Activated CD8-positive, alpha-beta T cell treated with anti-CD3 and anti-CD28 coated beads, Interleukin-2, amount 10 ng/mL, durations not matched to agents 7 days and 5 days (primary cell): Measurements from ENCODE around the gene ADGRL2. TPM values are rescaled to one million over a fixed set of nuclear protein-coding genes. Genes with fewer than 3 reads are reported as not detected.
A peak's percentile ranks its signal among the peaks of the same experiment; 100 is the strongest.

Experiments used
- ATAC-seq: fragments of 150-1000 bp; cut with Tn5 transposase; one replicate; pipeline ENCODE4 v1.10.0; 2021; ENCODE audit warnings: moderate library complexity
- CTCF ChIA-PET: fragments of 350-600 bp; sonication (Branson Sonifier 250); formaldehyde crosslinking; loops from one replicate; lab custom pipeline; 2021; ENCODE audit warnings: antibody characterized with exemption; lab: Charles Lee
- POLR2A ChIA-PET: fragments of 350-600 bp; sonication (Branson Sonifier 250); formaldehyde crosslinking; loops from one replicate; lab custom pipeline; 2021; ENCODE audit warnings: antibody characterized with exemption; lab: Charles Lee
- DNase-seq: peaks from one replicate; pipeline ENCODE4 v3.0.0-alpha.2; 2020
- H3K27ac Mint-ChIP-seq: one replicate; pipeline ENCODE4 v1.8.0; 2021; ENCODE audit warnings: mild to moderate bottlenecking, mixed read lengths
- H3K27me3 Mint-ChIP-seq: one replicate; pipeline ENCODE4 v1.8.0; 2021; ENCODE audit warnings: low read depth, mixed read lengths
- H3K36me3 Mint-ChIP-seq: one replicate; pipeline ENCODE4 v1.8.0; 2021; ENCODE audit warnings: low read depth, mixed read lengths
- H3K4me1 Mint-ChIP-seq: one replicate; pipeline ENCODE4 v1.8.0; 2021; ENCODE audit warnings: low read depth, mixed read lengths
- H3K4me3 Mint-ChIP-seq: one replicate; pipeline ENCODE4 v1.8.0; 2021; ENCODE audit warnings: mild to moderate bottlenecking, mixed read lengths
- H3K9me3 Mint-ChIP-seq: one replicate; pipeline ENCODE4 v1.8.0; 2022; ENCODE audit warnings: mixed read lengths; ENCODE audit not compliant: insufficient read depth
- total RNA-seq, 2 experiments: library from RNA; stranded (reverse); gene quantifications; one replicate each; pipeline ENCODE4 v1.2.3, GENCODE V29; 2021

Gene ADGRL2
- total RNA-seq, 2 experiments from 2014 or later, result not detected

- H3K4me1 Mint-ChIP-seq, result peaks cover 1% of the 10 kb centered on the region
- H3K27ac Mint-ChIP-seq, result no peak overlapping the region
- ATAC-seq (no peak), DNase-seq (no peak)
- no peaks in the 10 kb centered on the region for H3K27me3 Mint-ChIP-seq
- H3K36me3 Mint-ChIP-seq, result no peaks in the 10 kb centered on the region
- no peak overlapping the region for H3K4me3 Mint-ChIP-seq
- CTCF ChIA-PET, result no interaction called here
- H3K9me3 Mint-ChIP-seq, result no peaks in the 10 kb centered on the region
- POLR2A ChIA-PET, result no interaction called here
These were observed 128.4 kb downstream of the ADGRL2 start for GRCh38 chr1:81929106-81929505.

GRCh38 chr1:81936853-81937252, 136.1 kb downstream of the ADGRL2 start:
- no peaks in the 10 kb centered on the region for H3K9me3 Mint-ChIP-seq
- POLR2A ChIA-PET, result no interaction called here
- ATAC-seq, result no peak
- H3K4me1 Mint-ChIP-seq, result no peaks in the 10 kb centered on the region
- H3K27ac Mint-ChIP-seq, result no peak overlapping the region
- H3K4me3 Mint-ChIP-seq, result no peak overlapping the region
- no peaks in the 10 kb centered on the region for H3K36me3 Mint-ChIP-seq
- DNase-seq, result no peak
- H3K27me3 Mint-ChIP-seq, result no peaks in the 10 kb centered on the region
- CTCF ChIA-PET, result no interaction called here

GRCh38 chr1:81937791-81938450, 137.2 kb downstream of the ADGRL2 start:
- POLR2A ChIA-PET, result no interaction called here
- no peaks in the 10 kb centered on the region for H3K4me1 Mint-ChIP-seq

GRCh38 chr1:81948495-81948894, 147.8 kb downstream of the ADGRL2 start:
- CTCF ChIA-PET, result no interaction called here
- H3K4me3 Mint-ChIP-seq, result no peak overlapping the region

More at GRCh38 chr1:81937791-81938450, 137.2 kb downstream of the ADGRL2 start:
- H3K27ac Mint-ChIP-seq, result no peak overlapping the region
- H3K36me3 Mint-ChIP-seq, result no peaks in the 10 kb centered on the region
- ATAC-seq, result no peak
- CTCF ChIA-PET, result no interaction called here
- no peaks in the 10 kb centered on the region for H3K9me3 Mint-ChIP-seq
- no peak overlapping the region for H3K4me3 Mint-ChIP-seq
- no peaks in the 10 kb centered on the region for H3K27me3 Mint-ChIP-seq
- DNase-seq, result no peak

GRCh38 chr1:81949421-81949820, 148.7 kb downstream of the ADGRL2 start:
- no peak overlapping the region for H3K27ac Mint-ChIP-seq
- DNase-seq, result no peak
- no peaks in the 10 kb centered on the region for H3K27me3 Mint-ChIP-seq
- no peak for ATAC-seq
- H3K4me1 Mint-ChIP-seq, result peaks cover 10% of the 10 kb centered on the region
- H3K36me3 Mint-ChIP-seq, result no peaks in the 10 kb centered on the region
- ChIA-PET CTCF (no interaction called here), POLR2A (no interaction called here)
- no peaks in the 10 kb centered on the region for H3K9me3 Mint-ChIP-seq
- no peak overlapping the region for H3K4me3 Mint-ChIP-seq

More at GRCh38 chr1:81948495-81948894, 147.8 kb downstream of the ADGRL2 start:
- DNase-seq (no peak), ATAC-seq (no peak)
- H3K36me3 Mint-ChIP-seq, result no peaks in the 10 kb centered on the region
- H3K9me3 Mint-ChIP-seq, result no peaks in the 10 kb centered on the region
- H3K27ac Mint-ChIP-seq, result no peak overlapping the region
- H3K27me3 Mint-ChIP-seq, result no peaks in the 10 kb centered on the region
- POLR2A ChIA-PET, result no interaction called here
- H3K4me1 Mint-ChIP-seq, result peaks cover 10% of the 10 kb centered on the region

GRCh38 chr1:81950037-81950436, 149.3 kb downstream of the ADGRL2 start:
- H3K9me3 Mint-ChIP-seq, result no peaks in the 10 kb centered on the region
- H3K4me1 Mint-ChIP-seq, result peaks cover 10% of the 10 kb centered on the region
- ChIA-PET CTCF (no interaction called here), POLR2A (no interaction called here)
- DNase-seq (peak; percentile 19), ATAC-seq (peak; percentile 42)
- no peaks in the 10 kb centered on the region for H3K27me3 Mint-ChIP-seq
- no peak overlapping the region for H3K4me3 Mint-ChIP-seq
- H3K36me3 Mint-ChIP-seq, result no peaks in the 10 kb centered on the region
- H3K27ac Mint-ChIP-seq, result no peak overlapping the region

GRCh38 chr1:81950591-81951244, 150.0 kb downstream of the ADGRL2 start:
- DNase-seq (no peak), ATAC-seq (no peak)
- POLR2A ChIA-PET, result no interaction called here
- H3K27me3 Mint-ChIP-seq, result no peaks in the 10 kb centered on the region
- no peaks in the 10 kb centered on the region for H3K36me3 Mint-ChIP-seq
- H3K4me1 Mint-ChIP-seq, result peaks cover 10% of the 10 kb centered on the region
- CTCF ChIA-PET, result no interaction called here
- H3K4me3 Mint-ChIP-seq, result no peak overlapping the region
- H3K9me3 Mint-ChIP-seq, result no peaks in the 10 kb centered on the region
- H3K27ac Mint-ChIP-seq, result no peak overlapping the region

GRCh38 chr1:81954534-81955020, 153.8 kb downstream of the ADGRL2 start:
- ATAC-seq (no peak), DNase-seq (no peak)
- H3K27ac Mint-ChIP-seq, result no peak overlapping the region
- POLR2A ChIA-PET, result no interaction called here
- H3K27me3 Mint-ChIP-seq, result no peaks in the 10 kb centered on the region
- peaks cover 6% of the 10 kb centered on the region for H3K4me1 Mint-ChIP-seq
- no peak overlapping the region for H3K4me3 Mint-ChIP-seq
- peaks cover 3% of the 10 kb centered on the region for H3K9me3 Mint-ChIP-seq
- CTCF ChIA-PET, result no interaction called here
- no peaks in the 10 kb centered on the region for H3K36me3 Mint-ChIP-seq

GRCh38 chr1:81967951-81968350, 167.2 kb downstream of the ADGRL2 start:
- ATAC-seq, result no peak
- H3K27ac Mint-ChIP-seq, result no peak overlapping the region
- no peak for DNase-seq
- H3K4me3 Mint-ChIP-seq, result no peak overlapping the region
- H3K4me1 Mint-ChIP-seq, result no peaks in the 10 kb centered on the region
- ChIA-PET POLR2A (no interaction called here), CTCF (no interaction called here)
- H3K36me3 Mint-ChIP-seq, result no peaks in the 10 kb centered on the region
- H3K9me3 Mint-ChIP-seq, result no peaks in the 10 kb centered on the region
- no peaks in the 10 kb centered on the region for H3K27me3 Mint-ChIP-seq

GRCh38 chr1:81970416-81970815, 169.7 kb downstream of the ADGRL2 start:
- ChIA-PET POLR2A (no interaction called here), CTCF (no interaction called here)
- DNase-seq (no peak), ATAC-seq (no peak)
- H3K4me3 Mint-ChIP-seq, result no peak overlapping the region
- no peaks in the 10 kb centered on the region for H3K36me3 Mint-ChIP-seq
- no peaks in the 10 kb centered on the region for H3K9me3 Mint-ChIP-seq
- no peaks in the 10 kb centered on the region for H3K4me1 Mint-ChIP-seq
- H3K27me3 Mint-ChIP-seq, result no peaks in the 10 kb centered on the region
- H3K27ac Mint-ChIP-seq, result no peak overlapping the region

GRCh38 chr1:81974222-81974841, 173.6 kb downstream of the ADGRL2 start:
- no peak overlapping the region for H3K27ac Mint-ChIP-seq
- ChIA-PET CTCF (no interaction called here), POLR2A (no interaction called here)
- no peaks in the 10 kb centered on the region for H3K4me1 Mint-ChIP-seq
- H3K9me3 Mint-ChIP-seq, result no peaks in the 10 kb centered on the region
- ATAC-seq, result no peak
- no peaks in the 10 kb centered on the region for H3K27me3 Mint-ChIP-seq
- DNase-seq, result no peak
- H3K36me3 Mint-ChIP-seq, result no peaks in the 10 kb centered on the region
- H3K4me3 Mint-ChIP-seq, result no peak overlapping the region

- H3K4me1 Mint-ChIP-seq, result no peaks in the 10 kb centered on the region
- ChIA-PET CTCF (no interaction called here), POLR2A (no interaction called here)
- DNase-seq (no peak), ATAC-seq (no peak)
- no peak overlapping the region for H3K4me3 Mint-ChIP-seq
- H3K27me3 Mint-ChIP-seq, result no peaks in the 10 kb centered on the region
- no peaks in the 10 kb centered on the region for H3K36me3 Mint-ChIP-seq
- no peak overlapping the region for H3K27ac Mint-ChIP-seq
- H3K9me3 Mint-ChIP-seq, result no peaks in the 10 kb centered on the region
These were observed 174.3 kb downstream of the ADGRL2 start for GRCh38 chr1:81974883-81975555.
